A673 (cell line): ENCODE measurements around the gene FAM50A. TPM values are rescaled to one million over a fixed set of nuclear protein-coding genes. Genes with fewer than 3 reads are reported as not detected.

ENCODE experiments used
- BruUV-seq: library from RNA; stranded (reverse); fragments of 400-500 nt; replicated peaks from 2 replicates; lab custom pipeline; 2021; lab: Mats Ljungman, UMichigan
- CTCF ChIA-PET: fragments of 300-600 bp; sonication (Branson Sonifier 250); formaldehyde crosslinking; loops from one replicate; lab custom pipeline; 2022; ENCODE audit warnings: antibody characterized with exemption; lab: Charles Lee
- POLR2A ChIA-PET: fragments of 300-600 bp; sonication (Branson Sonifier 250); formaldehyde crosslinking; loops from one replicate; lab custom pipeline; 2022; ENCODE audit warnings: antibody characterized with exemption; ENCODE audit not compliant: low non-redundant PET; lab: Charles Lee
- DNase-seq: peaks from one replicate; pipeline ENCODE4 v3.0.0-alpha.2; 2015; ENCODE audit warnings: low spot score
- H3K27ac ChIP-seq: fragments of 200-600 bp; sonication (generic); 2 replicates; pipeline ENCODE4 v1.5.1; 2016; ENCODE audit warnings: mixed run types, low read depth, mild to moderate bottlenecking, mixed read lengths, antibody characterized with exemption, low read length; ENCODE audit not compliant: poor library complexity, severe bottlenecking
- H3K27me3 ChIP-seq: fragments of 200-600 bp; sonication (generic); replicated peaks from 2 replicates; pipeline ENCODE4 v1.6.1; 2017; ENCODE audit warnings: mixed run types, low read depth, mild to moderate bottlenecking, mixed read lengths, antibody characterized with exemption, low read length; ENCODE audit not compliant: insufficient read depth, poor library complexity
- H3K36me3 ChIP-seq: fragments of 200-600 bp; sonication (generic); 2 replicates; pipeline ENCODE4 v1.6.1; 2016; ENCODE audit warnings: mixed run types, mild to moderate bottlenecking, mixed read lengths, antibody characterized with exemption, low read length; ENCODE audit not compliant: insufficient read depth, poor library complexity, severe bottlenecking
- H3K4me1 ChIP-seq: fragments of 200-600 bp; sonication (generic); 2 replicates; pipeline ENCODE4 v1.6.1; 2017; ENCODE audit warnings: mixed run types, mild to moderate bottlenecking, mixed read lengths, antibody characterized with exemption, low read length; ENCODE audit not compliant: insufficient read depth, poor library complexity, severe bottlenecking
- H3K4me3 ChIP-seq: fragments of 200-600 bp; sonication (generic); 2 replicates; pipeline ENCODE4 v1.5.1; 2016; ENCODE audit warnings: low read depth, mixed run types, mild to moderate bottlenecking, mixed read lengths, low read length; ENCODE audit not compliant: poor library complexity, severe bottlenecking
- H3K9me3 ChIP-seq: fragments of 200-600 bp; sonication (generic); 2 replicates; pipeline ENCODE4 v1.6.1; 2016; ENCODE audit warnings: mixed run types, low read depth, mild to moderate bottlenecking, mixed read lengths, antibody characterized with exemption, low read length; ENCODE audit not compliant: poor library complexity, severe bottlenecking
- CTCF ChIP-seq: fragments of 300-800, 200-600 bp; sonication (generic); conservative IDR thresholded peaks from 2 replicates; pipeline ENCODE4 v1.5.1; 2017; ENCODE audit warnings: low read depth, mild to moderate bottlenecking, antibody characterized with exemption, low read length, moderate library complexity, mixed read lengths
- EZH2 ChIP-seq: fragments of 200-600 bp; sonication (generic); IDR thresholded peaks from 2 replicates; pipeline ENCODE4 v1.6.1; 2017; ENCODE audit warnings: borderline replicate concordance, low read depth, mild to moderate bottlenecking, mixed read lengths, antibody characterized with exemption, low read length; ENCODE audit not compliant: poor library complexity, severe bottlenecking
- intact Hi-C: fragments of 100-400 bp; cut with micrococcal nuclease; formaldehyde crosslinking; loops from one replicate; pipeline ENCODE4 v1.10.0; 2022; ENCODE audit not compliant: unreplicated experiment
- total RNA-seq: library from RNA; stranded (reverse); gene quantifications from 2 replicates; pipeline ENCODE4 v1.2.3, GENCODE V29; 2021

Gene FAM50A
- total RNA-seq, 1 experiment from 2014 or later: 83.7 TPM

DNA sequence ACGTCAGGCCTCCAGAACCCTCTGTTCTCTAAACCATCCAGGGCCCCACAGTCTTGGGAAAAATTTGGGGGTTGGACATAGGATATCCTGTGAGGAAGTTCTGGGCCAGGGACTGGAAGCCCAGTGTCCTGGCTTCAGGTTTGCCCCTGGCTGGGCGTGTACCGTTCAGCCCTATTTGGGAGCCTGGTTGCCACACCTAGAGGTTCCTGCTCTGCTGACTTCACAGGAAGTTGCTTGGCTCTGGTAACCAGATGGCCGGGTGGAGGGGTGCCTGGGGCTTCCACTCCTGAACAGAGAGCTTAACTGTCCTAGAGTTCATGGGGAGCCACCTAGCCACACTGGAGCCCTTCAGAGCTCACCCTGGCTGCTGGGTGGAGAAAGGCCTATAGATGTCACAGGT is 31.5 kb upstream of the FAM50A start:
- H3K4me1 ChIP-seq: no peaks in the 10 kb centered on the region
- CTCF ChIA-PET: no interaction called here
- POLR2A ChIA-PET: no interaction called here
- H3K27me3 ChIP-seq: no peaks in the 10 kb centered on the region
- intact Hi-C loops: no loop called here
- H3K4me3 ChIP-seq: peak overlapping the region; percentile 79
- H3K9me3 ChIP-seq: no peaks in the 10 kb centered on the region
- no TSS peak for BruUV-seq
- DNase-seq: no peak
- TF ChIP-seq EZH2 (no peak), CTCF (no peak)
- H3K36me3 ChIP-seq: no peaks in the 10 kb centered on the region
- peak overlapping the region; percentile 30 for H3K27ac ChIP-seq

- POLR2A ChIA-PET: no interaction called here
- intact Hi-C loops: no loop called here
- no TSS peak for BruUV-seq
Measured at GRCh38 chrX:154413142-154413541, 30.8 kb upstream of the FAM50A start.

GRCh38 chrX:154417157-154417556 is 26.8 kb upstream of the FAM50A start:
- Histone ChIP-seq H3K9me3 (no peaks in the 10 kb centered on the region), H3K27me3 (no peaks in the 10 kb centered on the region), H3K36me3 (no peaks in the 10 kb centered on the region), H3K4me1 (no peaks in the 10 kb centered on the region), H3K27ac (no peak overlapping the region), H3K4me3 (no peak overlapping the region)
- DNase-seq: no peak
- ChIA-PET POLR2A (no interaction called here), CTCF (no interaction called here)
- no TSS peak for BruUV-seq
- TF ChIP-seq CTCF (no peak), EZH2 (no peak)
- intact Hi-C loops: no loop called here

More at GRCh38 chrX:154413142-154413541, 30.8 kb upstream of the FAM50A start:
- no peaks in the 10 kb centered on the region for H3K9me3 ChIP-seq
- H3K27ac ChIP-seq: no peak overlapping the region
- no peaks in the 10 kb centered on the region for H3K36me3 ChIP-seq
- no peak overlapping the region for H3K4me3 ChIP-seq
- no peaks in the 10 kb centered on the region for H3K27me3 ChIP-seq
- CTCF ChIA-PET: no interaction called here
- TF ChIP-seq CTCF: no peak
- TF ChIP-seq EZH2: no peak
- no peak for DNase-seq
- H3K4me1 ChIP-seq: no peaks in the 10 kb centered on the region
